Measurements from ENCODE around the gene CCT8L2. TPM values are rescaled to one million over a fixed set of nuclear protein-coding genes. Genes with fewer than 3 reads are reported as not detected.
"Not testable (repeated sequence)": the region's sequence is repeated elsewhere in the genome, so short reads cannot be mapped to it uniquely, and the experiment has no call there.

Gene CCT8L2
- total RNA-seq, 2 donors from 2014 or later: not detected

- Histone ChIP-seq H3K36me3 (no peaks in the 10 kb centered on the region), H3K9me3 (no peaks in the 10 kb centered on the region), H3K27me3 (replicated peaks; ENCODE audit: insufficient read depth) (no peaks in the 10 kb centered on the region), H3K4me3 (peak overlapping the region; percentile 68), H3K4me1 (ENCODE audit: control insufficient read depth in 1 of 2, low read depth in 2 of 2) (no peaks in the 10 kb centered on the region), H3K27ac (peak overlapping the region; percentile 67 to 68)
- no peak for ATAC-seq (ENCODE audit: insufficient number of reproducible peaks, low FRiP score, low read depth)
- DNase-seq (ENCODE audit: low spot score): no peak
- no peak for TF ChIP-seq CTCF (IDR thresholded peaks at IDR 0.05)
Measured at GRCh38 chr22:16601437-16602223, 9.0 kb upstream of the CCT8L2 start.

DNA sequence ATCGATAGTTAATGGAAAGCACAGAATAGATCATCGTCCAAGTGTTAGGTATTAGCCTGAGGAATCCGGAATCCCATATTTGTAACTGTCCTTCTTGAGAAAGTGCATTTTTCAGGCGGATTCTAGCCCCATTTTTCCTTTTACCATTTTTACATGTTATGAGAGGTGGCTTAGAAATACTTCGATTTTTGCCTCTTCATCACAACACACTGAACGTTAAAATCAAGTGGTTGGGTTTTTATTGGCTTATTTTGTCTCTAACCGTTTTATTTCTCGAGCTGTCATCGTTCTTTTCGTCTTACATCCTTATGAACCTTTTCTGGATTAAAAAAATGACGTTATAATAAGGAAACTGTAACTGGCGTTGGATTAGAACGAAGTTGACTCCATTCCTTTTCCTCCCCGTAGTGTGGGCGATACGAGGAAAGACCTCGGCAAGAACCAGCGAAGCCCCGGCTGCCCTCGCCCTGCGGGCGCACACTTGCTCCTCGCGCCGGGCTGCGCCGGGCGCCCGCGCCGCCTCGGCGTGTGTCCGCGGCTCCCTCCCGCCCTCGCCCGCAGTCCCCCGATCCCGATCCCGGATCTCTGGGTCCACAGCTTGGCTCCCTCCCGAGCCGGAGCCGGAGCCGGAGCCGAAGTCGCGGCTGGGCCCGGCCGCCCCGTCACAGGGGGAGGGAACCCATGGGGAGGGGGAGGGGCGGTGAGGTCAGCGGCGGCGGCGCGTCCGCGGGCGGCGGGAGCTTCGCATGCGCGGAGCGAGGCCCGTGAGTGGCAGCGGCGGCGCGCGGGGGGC, 8.2 kb upstream of the CCT8L2 start:
- not testable (repeated sequence) for H3K36me3 ChIP-seq; H3K4me1 ChIP-seq (ENCODE audit: control insufficient read depth in 1 of 2, low read depth in 2 of 2); DNase-seq (ENCODE audit: low spot score); H3K27me3 ChIP-seq (replicated peaks; ENCODE audit: insufficient read depth); H3K9me3 ChIP-seq
- Histone ChIP-seq H3K27ac (peak overlapping the region; percentile 63 to 67), H3K4me3 (peak overlapping the region; percentile 68)
- peak; percentile 67 for ATAC-seq (ENCODE audit: insufficient number of reproducible peaks, low FRiP score, low read depth)

GRCh38 chr22:16599648-16600047, 7.0 kb upstream of the CCT8L2 start:
- H3K27ac ChIP-seq; H3K36me3 ChIP-seq; ATAC-seq (ENCODE audit: insufficient number of reproducible peaks, low FRiP score, low read depth); H3K27me3 ChIP-seq (replicated peaks; ENCODE audit: insufficient read depth); H3K9me3 ChIP-seq; H3K4me1 ChIP-seq (ENCODE audit: control insufficient read depth in 1 of 2, low read depth in 2 of 2); H3K4me3 ChIP-seq; DNase-seq (ENCODE audit: low spot score): not testable (repeated sequence)

DNA sequence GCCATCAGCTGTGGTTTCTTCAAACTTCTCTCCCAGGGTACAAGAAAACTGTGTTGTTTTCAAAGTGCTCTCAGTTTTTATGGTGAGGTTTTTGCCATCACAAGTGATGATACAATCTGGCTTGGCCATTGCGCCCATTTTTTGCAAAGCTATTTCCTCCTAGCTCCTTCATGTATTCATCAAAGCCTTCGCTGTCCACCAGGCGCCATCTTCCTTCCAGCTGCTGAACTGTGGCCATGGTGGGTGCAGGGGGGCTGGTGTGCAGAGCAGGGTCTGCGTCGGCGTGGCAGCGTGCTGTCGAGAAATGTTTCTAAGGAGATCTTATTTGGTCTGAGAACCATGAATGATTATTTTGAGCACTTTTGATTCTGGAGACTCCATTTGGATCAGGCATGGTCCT, 2.6 kb upstream of the CCT8L2 start:
- DNase-seq (ENCODE audit: low spot score); H3K9me3 ChIP-seq; H3K27ac ChIP-seq; H3K27me3 ChIP-seq (replicated peaks; ENCODE audit: insufficient read depth); H3K4me1 ChIP-seq (ENCODE audit: control insufficient read depth in 1 of 2, low read depth in 2 of 2); ATAC-seq (ENCODE audit: insufficient number of reproducible peaks, low FRiP score, low read depth); H3K36me3 ChIP-seq; H3K4me3 ChIP-seq: not testable (repeated sequence)

DNA sequence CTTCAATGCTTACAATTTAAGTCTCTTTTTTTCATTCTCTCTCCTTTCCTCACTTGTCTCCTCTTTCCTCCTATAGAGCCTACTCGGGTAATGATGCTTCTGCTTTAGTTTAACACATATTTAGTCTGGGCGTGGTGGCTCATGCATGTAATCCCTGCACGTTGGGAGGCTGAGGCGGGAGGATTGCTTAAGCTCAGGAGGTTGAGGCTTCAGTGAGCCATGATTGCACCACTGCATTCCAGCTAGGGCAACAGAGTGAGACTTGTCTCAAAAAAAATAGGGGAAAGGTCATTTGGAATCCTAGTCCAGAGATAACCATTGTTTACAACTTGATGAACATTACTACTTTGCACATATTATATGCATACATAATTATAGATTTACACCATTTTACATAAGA, 1.4 kb upstream of the CCT8L2 start:
- no peak overlapping the region for H3K4me3 ChIP-seq
- H3K36me3 ChIP-seq: no peaks in the 10 kb centered on the region
- DNase-seq (ENCODE audit: low spot score) (no peak), ATAC-seq (ENCODE audit: insufficient number of reproducible peaks, low FRiP score, low read depth) (no peak)
- H3K27me3 ChIP-seq (replicated peaks; ENCODE audit: insufficient read depth): no peaks in the 10 kb centered on the region
- no peak for TF ChIP-seq CTCF (IDR thresholded peaks at IDR 0.05)
- no peaks in the 10 kb centered on the region for H3K9me3 ChIP-seq
- H3K4me1 ChIP-seq (ENCODE audit: control insufficient read depth in 1 of 2, low read depth in 2 of 2): no peaks in the 10 kb centered on the region
- H3K27ac ChIP-seq: no peak overlapping the region

- H3K9me3 ChIP-seq; DNase-seq (ENCODE audit: low spot score); H3K27ac ChIP-seq; H3K4me1 ChIP-seq (ENCODE audit: control insufficient read depth in 1 of 2, low read depth in 2 of 2); H3K27me3 ChIP-seq (replicated peaks; ENCODE audit: insufficient read depth); H3K4me3 ChIP-seq; ATAC-seq (ENCODE audit: insufficient number of reproducible peaks, low FRiP score, low read depth); H3K36me3 ChIP-seq: not testable (repeated sequence)
Measured at GRCh38 chr22:16592231-16592630, 379 bp downstream of the CCT8L2 start.

DNA sequence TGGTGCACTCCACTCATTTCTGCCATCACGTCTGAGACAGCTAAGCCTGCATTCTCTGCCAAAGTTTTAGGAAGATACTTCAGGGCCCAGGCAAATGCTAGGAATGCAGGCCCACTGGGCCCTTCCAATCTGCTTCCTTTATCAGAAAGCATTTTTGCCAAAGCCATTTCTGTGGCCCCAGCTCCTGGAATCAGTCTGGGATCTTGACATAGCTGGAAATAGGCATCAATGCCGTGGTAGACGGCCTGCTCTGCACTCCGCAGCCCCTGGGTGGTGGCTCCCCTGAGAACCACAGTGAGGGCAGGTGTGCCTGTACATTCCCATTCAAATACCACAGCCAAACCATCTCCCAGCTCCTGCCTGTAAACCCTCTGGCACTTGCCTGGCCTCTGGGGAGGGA, 1.5 kb downstream of the CCT8L2 start:
- DNase-seq (ENCODE audit: low spot score); H3K36me3 ChIP-seq; H3K27me3 ChIP-seq (replicated peaks; ENCODE audit: insufficient read depth); H3K4me3 ChIP-seq; ATAC-seq (ENCODE audit: insufficient number of reproducible peaks, low FRiP score, low read depth); H3K4me1 ChIP-seq (ENCODE audit: control insufficient read depth in 1 of 2, low read depth in 2 of 2); H3K27ac ChIP-seq; H3K9me3 ChIP-seq: not testable (repeated sequence)
